Stimulated activated naive CD8-positive, alpha-beta T cell treated with anti-CD3 and anti-CD28 coated beads, Interleukin-15, Interleukin-2, amounts not matched to agents 100 U/mL and 50 U/mL, for 24 hours (primary cell): ENCODE measurements around the gene IZUMO1.
"Not testable (repeated sequence)": the region's sequence is repeated elsewhere in the genome, so short reads cannot be mapped to it uniquely, and the experiment has no call there.

Experiments used
- ATAC-seq: fragments of 150-1000 bp; cut with Tn5 transposase; one replicate; pipeline ENCODE4 v1.10.0; 2021
- DNase-seq: peaks from one replicate; pipeline ENCODE4 v3.0.0; 2021

IZUMO1 gene

GRCh38 chr19:48713041-48713863, 33.5 kb downstream of the IZUMO1 start:
- ATAC-seq (no peak), DNase-seq (no peak)

GRCh38 chr19:48711106-48711662, 35.5 kb downstream of the IZUMO1 start:
- no peak for ATAC-seq
- no peak for DNase-seq

- ATAC-seq, result no peak
These were observed 38.2 kb downstream of the IZUMO1 start for GRCh38 chr19:48708471-48708870.

GRCh38 chr19:48705431-48705830, 41.3 kb downstream of the IZUMO1 start:
- DNase-seq (no peak), ATAC-seq (no peak)

More at GRCh38 chr19:48708471-48708870, 38.2 kb downstream of the IZUMO1 start:
- no peak for DNase-seq

- DNase-seq (no peak), ATAC-seq (no peak)
These were observed 43.4 kb downstream of the IZUMO1 start for GRCh38 chr19:48703316-48703715.

GRCh38 chr19:48702701-48703100, 44.0 kb downstream of the IZUMO1 start:
- DNase-seq, result no peak
- no peak for ATAC-seq

GRCh38 chr19:48698046-48698445, 48.7 kb downstream of the IZUMO1 start:
- DNase-seq (no peak), ATAC-seq (no peak)

GRCh38 chr19:48696353-48697010, 50.2 kb downstream of the IZUMO1 start:
- peak; percentile 40 for ATAC-seq

GRCh38 chr19:48695743-48696352, 50.9 kb downstream of the IZUMO1 start, which contains the start of gene FUT2:
TSS of gene FUT2 (plus strand) at chr19:48695971. CDS start at chr19:48702957, 6,986 bp downstream.
- DNase-seq, result no peak
- ATAC-seq, result no peak

More at GRCh38 chr19:48696353-48697010, 50.2 kb downstream of the IZUMO1 start:
- no peak for DNase-seq

- not testable (repeated sequence) for ATAC-seq, DNase-seq
These were observed 53.1 kb downstream of the IZUMO1 start for GRCh38 chr19:48693629-48694028.
